ENCODE results near the gene XPO4. TPM values are rescaled to one million over a fixed set of nuclear protein-coding genes. Genes with fewer than 3 reads are reported as not detected.
A peak's percentile ranks its signal among the peaks of the same experiment; 100 is the strongest.

XPO4 gene
- total and polyA plus RNA-seq, 2 of the 13 experiments (the other 11 are each of a cell fraction or from before 2014, with no cell fraction given), result 8.4 to 24.8 TPM

DNA sequence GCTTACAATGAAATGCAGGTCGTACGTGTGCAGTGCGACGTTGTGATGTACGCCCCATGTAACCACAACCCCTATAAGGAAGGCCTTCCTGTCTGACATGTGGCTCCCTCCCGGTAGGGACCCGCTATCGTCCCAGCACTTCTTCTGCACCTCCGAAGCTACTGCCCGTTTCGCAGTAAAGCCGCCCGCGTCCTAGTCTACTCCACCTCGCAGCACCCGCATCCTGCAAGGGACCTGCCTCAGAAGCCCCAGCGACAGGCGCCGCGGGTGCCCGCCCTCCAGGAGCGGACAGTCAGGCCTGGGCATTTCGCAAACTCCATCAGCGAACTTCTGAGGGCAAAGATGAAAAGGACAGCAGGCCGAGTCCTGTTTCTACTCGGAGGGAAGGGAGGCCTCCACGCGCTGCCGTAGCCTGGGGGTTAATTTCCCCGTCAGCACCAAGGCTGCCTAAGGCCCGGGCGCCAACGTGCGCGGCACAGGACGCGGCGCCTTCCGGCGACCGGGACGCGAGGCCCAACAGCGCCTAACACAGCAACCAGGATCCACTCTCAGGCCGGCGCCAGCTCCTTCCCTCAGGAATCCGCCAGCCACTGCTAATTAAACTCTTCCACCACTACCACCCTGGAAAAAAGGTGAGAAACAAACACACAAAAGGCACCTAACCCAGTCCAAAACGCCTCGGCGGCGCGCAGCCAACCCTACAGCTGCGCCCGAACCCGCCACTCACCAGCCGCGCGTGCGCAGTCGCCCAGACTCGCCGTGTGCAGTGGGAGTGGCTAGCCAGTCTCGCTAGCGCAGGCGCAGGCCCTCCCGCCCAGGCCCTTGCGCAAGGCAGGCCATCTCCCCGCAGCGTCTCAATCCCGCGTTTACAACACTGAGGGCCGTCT is 129.1 kb downstream of the XPO4 start, which contains the start of gene EEF1AKMT1 (continued):
- TF ChIP-seq, protein P1, sequence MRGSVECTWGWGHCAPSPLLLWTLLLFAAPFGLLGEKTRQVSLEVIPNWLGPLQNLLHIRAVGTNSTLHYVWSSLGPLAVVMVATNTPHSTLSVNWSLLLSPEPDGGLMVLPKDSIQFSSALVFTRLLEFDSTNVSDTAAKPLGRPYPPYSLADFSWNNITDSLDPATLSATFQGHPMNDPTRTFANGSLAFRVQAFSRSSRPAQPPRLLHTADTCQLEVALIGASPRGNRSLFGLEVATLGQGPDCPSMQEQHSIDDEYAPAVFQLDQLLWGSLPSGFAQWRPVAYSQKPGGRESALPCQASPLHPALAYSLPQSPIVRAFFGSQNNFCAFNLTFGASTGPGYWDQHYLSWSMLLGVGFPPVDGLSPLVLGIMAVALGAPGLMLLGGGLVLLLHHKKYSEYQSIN (CRISPR knock-in tag; IDR thresholded peaks at IDR 0.05; ENCODE audit: borderline replicate concordance), result no peak; the same call in 1 of the 2 replicates
- TF ChIP-seq ZNF367 (CRISPR knock-in tag; IDR thresholded peaks at IDR 0.05; ENCODE audit: borderline replicate concordance) (no peak), IRX3 (CRISPR knock-in tag; IDR thresholded peaks at IDR 0.05; ENCODE audit: borderline replicate concordance, low read depth) (peak; percentile 83; the same call in 1 of the 2 replicates), HNRNPH1 (optimal IDR thresholded peaks at IDR 0.05; ENCODE audit: low read depth, low read length) (peak; percentile 57), FOXJ3 (CRISPR knock-in tag; IDR thresholded peaks at IDR 0.05; ENCODE audit: borderline replicate concordance) (no peak; the same call in 1 of the 2 replicates), SOX5 (CRISPR knock-in tag; IDR thresholded peaks at IDR 0.05; ENCODE audit: borderline replicate concordance) (0 out of 2 replicates have a peak, but pooled peaks have one; percentile 5), ZNF543 (CRISPR knock-in tag; IDR thresholded peaks at IDR 0.05) (no peak), ETV5 (CRISPR knock-in tag; IDR thresholded peaks at IDR 0.05; ENCODE audit: borderline replicate concordance) (peak; percentile 46), ZNF441 (CRISPR knock-in tag; IDR thresholded peaks at IDR 0.05; ENCODE audit: borderline replicate concordance) (peak; percentile 73; the same call in 1 of the 2 replicates), ZNF432 (CRISPR knock-in tag; IDR thresholded peaks at IDR 0.05; ENCODE audit: borderline replicate concordance) (no peak), CEBPB (IDR thresholded peaks at IDR 0.05; ENCODE audit: borderline replicate concordance, low read depth, low read length) (peak; percentile 99), ZNF350 (CRISPR knock-in tag; IDR thresholded peaks at IDR 0.05; ENCODE audit: borderline replicate concordance, low read depth) (peak; percentile 81; the same call in 1 of the 2 replicates), NFYB (CRISPR knock-in tag; IDR thresholded peaks at IDR 0.05) (peak; percentile 33), MXI1 (IDR thresholded peaks at IDR 0.05; ENCODE audit: borderline replicate concordance, low read depth, low read length) (peak; percentile 9; the same call in 1 of the 3 replicates), SAFB2 (CRISPR knock-in tag; IDR thresholded peaks at IDR 0.05; ENCODE audit: borderline replicate concordance, low read depth) (peak; percentile 86; the same call in 1 of the 2 replicates), ZNF615 (CRISPR knock-in tag; IDR thresholded peaks at IDR 0.05; ENCODE audit: borderline replicate concordance) (peak; percentile 25; the same call in 1 of the 2 replicates), TEAD2 (CRISPR knock-in tag; IDR thresholded peaks at IDR 0.05) (no peak)
- TF ChIP-seq, protein P2, sequence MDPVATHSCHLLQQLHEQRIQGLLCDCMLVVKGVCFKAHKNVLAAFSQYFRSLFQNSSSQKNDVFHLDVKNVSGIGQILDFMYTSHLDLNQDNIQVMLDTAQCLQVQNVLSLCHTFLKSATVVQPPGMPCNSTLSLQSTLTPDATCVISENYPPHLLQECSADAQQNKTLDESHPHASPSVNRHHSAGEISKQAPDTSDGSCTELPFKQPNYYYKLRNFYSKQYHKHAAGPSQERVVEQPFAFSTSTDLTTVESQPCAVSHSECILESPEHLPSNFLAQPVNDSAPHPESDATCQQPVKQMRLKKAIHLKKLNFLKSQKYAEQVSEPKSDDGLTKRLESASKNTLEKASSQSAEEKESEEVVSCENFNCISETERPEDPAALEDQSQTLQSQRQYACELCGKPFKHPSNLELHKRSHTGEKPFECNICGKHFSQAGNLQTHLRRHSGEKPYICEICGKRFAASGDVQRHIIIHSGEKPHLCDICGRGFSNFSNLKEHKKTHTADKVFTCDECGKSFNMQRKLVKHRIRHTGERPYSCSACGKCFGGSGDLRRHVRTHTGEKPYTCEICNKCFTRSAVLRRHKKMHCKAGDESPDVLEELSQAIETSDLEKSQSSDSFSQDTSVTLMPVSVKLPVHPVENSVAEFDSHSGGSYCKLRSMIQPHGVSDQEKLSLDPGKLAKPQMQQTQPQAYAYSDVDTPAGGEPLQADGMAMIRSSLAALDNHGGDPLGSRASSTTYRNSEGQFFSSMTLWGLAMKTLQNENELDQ (CRISPR knock-in tag; IDR thresholded peaks at IDR 0.05; ENCODE audit: borderline replicate concordance), result 0 out of 2 replicates have a peak, but pooled peaks have one; percentile 60
- TF ChIP-seq, protein P3, sequence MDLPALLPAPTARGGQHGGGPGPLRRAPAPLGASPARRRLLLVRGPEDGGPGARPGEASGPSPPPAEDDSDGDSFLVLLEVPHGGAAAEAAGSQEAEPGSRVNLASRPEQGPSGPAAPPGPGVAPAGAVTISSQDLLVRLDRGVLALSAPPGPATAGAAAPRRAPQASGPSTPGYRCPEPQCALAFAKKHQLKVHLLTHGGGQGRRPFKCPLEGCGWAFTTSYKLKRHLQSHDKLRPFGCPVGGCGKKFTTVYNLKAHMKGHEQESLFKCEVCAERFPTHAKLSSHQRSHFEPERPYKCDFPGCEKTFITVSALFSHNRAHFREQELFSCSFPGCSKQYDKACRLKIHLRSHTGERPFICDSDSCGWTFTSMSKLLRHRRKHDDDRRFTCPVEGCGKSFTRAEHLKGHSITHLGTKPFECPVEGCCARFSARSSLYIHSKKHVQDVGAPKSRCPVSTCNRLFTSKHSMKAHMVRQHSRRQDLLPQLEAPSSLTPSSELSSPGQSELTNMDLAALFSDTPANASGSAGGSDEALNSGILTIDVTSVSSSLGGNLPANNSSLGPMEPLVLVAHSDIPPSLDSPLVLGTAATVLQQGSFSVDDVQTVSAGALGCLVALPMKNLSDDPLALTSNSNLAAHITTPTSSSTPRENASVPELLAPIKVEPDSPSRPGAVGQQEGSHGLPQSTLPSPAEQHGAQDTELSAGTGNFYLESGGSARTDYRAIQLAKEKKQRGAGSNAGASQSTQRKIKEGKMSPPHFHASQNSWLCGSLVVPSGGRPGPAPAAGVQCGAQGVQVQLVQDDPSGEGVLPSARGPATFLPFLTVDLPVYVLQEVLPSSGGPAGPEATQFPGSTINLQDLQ (CRISPR knock-in tag; IDR thresholded peaks at IDR 0.05), result peak; percentile 51; the same call in 1 of the 2 replicates
- TF ChIP-seq, protein P4, sequence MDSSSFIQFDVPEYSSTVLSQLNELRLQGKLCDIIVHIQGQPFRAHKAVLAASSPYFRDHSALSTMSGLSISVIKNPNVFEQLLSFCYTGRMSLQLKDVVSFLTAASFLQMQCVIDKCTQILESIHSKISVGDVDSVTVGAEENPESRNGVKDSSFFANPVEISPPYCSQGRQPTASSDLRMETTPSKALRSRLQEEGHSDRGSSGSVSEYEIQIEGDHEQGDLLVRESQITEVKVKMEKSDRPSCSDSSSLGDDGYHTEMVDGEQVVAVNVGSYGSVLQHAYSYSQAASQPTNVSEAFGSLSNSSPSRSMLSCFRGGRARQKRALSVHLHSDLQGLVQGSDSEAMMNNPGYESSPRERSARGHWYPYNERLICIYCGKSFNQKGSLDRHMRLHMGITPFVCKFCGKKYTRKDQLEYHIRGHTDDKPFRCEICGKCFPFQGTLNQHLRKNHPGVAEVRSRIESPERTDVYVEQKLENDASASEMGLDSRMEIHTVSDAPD (CRISPR knock-in tag; IDR thresholded peaks at IDR 0.05), result no peak

Measured in HepG2 (cell line).